ENCODE results near the gene RNF144A.

- TF ChIP-seq RFX3 (CRISPR knock-in tag; IDR thresholded peaks at IDR 0.05): no peak
- no peak for TF ChIP-seq ZNF639 (CRISPR knock-in tag; conservative IDR thresholded peaks at IDR 0.05)
Measured at GRCh38 chr2:7016601-7017211, 99.5 kb downstream of the RNF144A start.

All from HepG2 (cell line).